ENCODE measurements around the gene HOXB5.
A peak's percentile ranks its signal among the peaks of the same experiment; 100 is the strongest.

HOXB5 gene

DNA sequence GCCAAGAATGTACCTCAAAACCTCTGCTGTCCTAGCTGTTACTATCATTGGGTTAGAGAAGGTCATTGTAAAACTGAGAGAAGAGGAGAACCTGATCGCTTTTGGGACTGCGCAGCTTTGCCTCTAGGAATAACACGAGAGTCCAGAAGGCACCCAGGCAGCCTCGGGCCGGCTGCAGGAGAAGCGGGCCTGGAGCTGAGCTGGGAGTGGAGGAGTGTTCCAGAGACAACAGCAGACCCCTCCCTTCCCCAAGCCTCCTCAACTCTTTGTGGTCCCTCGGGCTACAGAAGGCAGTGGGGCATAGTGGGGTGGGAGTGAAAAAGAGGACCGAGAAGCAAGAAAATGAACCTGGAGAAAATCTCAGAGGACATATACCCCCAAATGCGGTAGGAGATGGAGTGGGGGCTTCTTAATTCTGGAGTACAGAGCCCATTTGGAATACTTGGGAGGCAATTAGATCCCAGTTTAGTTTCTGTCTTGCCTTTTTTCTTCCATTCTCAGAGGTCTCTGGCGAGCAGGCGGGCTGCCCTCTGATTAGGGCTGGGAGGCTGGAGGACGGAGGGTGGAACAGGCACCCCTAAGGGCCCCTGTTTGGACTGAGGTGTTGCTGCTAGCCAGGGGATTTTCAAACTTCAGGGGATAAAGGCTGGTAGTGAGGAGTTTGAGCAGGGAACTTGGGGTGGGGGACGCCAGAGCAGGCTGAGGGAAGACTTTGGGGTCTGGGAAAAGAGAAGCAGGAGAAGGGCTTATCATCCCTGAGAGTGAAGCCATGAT is 35.3 kb downstream of the HOXB5 start:
- Histone ChIP-seq H4K91ac (ENCODE audit: low read depth, low read length) (no peak overlapping the region), H2BK12ac (ENCODE audit: low read length) (no peak overlapping the region), H3K4me2 (ENCODE audit: low read length) (no peak overlapping the region), H3K4ac (ENCODE audit: low read depth, low read length) (no peak overlapping the region), H3K4me3 (ENCODE audit: low read depth, low read length) (no peak overlapping the region), H3K79me2 (ENCODE audit: control insufficient read depth, insufficient read depth, low read length, poor library complexity) (peaks cover 8% of the 10 kb centered on the region), H3K36me3 (ENCODE audit: control insufficient read depth in 1 of 2, insufficient read depth in 2 of 2, low read length in 2 of 2) (peaks cover 0 to 2% of the 10 kb centered on the region in 2 experiments), H4K8ac (ENCODE audit: low read depth, low read length) (no peak overlapping the region), H3K14ac (ENCODE audit: low read length) (no peak overlapping the region), H2BK5ac (ENCODE audit: low read depth, low read length, poor library complexity) (no peak overlapping the region), H3K27ac (ENCODE audit: low read depth, low read length) (no peak overlapping the region), H2AFZ (ENCODE audit: insufficient read depth, low read length, poor library complexity) (no peak overlapping the region), H2AK5ac (ENCODE audit: low read length) (no peak overlapping the region), H3K9me3 (ENCODE audit: insufficient read depth, low read depth, low read length) (peaks cover 3% of the 10 kb centered on the region), H2BK120ac (ENCODE audit: insufficient read depth, low read length, poor library complexity) (no peak overlapping the region), H3K18ac (ENCODE audit: low read length) (no peak overlapping the region), H3K4me1 (ENCODE audit: control insufficient read depth in 1 of 2, insufficient read depth in 2 of 2, low read length in 2 of 2) (peaks cover 14 to 15% of the 10 kb centered on the region in 2 experiments), H4K12ac (ENCODE audit: low read depth, low read length) (no peak overlapping the region), H3K27me3 (ENCODE audit: insufficient read depth, low read length) (peaks cover 2% of the 10 kb centered on the region), H3K79me1 (ENCODE audit: low read length) (peaks cover 9% of the 10 kb centered on the region), H3K23ac (ENCODE audit: low read length) (no peak overlapping the region), H3K9ac (ENCODE audit: low read length) (no peak overlapping the region)
- WGBS (ENCODE audit: extremely low coverage, insufficient coverage, insufficient read length), result no CpG with 5 or more reads among the region's 13 CpGs
- no peak for DNase-seq

DNA sequence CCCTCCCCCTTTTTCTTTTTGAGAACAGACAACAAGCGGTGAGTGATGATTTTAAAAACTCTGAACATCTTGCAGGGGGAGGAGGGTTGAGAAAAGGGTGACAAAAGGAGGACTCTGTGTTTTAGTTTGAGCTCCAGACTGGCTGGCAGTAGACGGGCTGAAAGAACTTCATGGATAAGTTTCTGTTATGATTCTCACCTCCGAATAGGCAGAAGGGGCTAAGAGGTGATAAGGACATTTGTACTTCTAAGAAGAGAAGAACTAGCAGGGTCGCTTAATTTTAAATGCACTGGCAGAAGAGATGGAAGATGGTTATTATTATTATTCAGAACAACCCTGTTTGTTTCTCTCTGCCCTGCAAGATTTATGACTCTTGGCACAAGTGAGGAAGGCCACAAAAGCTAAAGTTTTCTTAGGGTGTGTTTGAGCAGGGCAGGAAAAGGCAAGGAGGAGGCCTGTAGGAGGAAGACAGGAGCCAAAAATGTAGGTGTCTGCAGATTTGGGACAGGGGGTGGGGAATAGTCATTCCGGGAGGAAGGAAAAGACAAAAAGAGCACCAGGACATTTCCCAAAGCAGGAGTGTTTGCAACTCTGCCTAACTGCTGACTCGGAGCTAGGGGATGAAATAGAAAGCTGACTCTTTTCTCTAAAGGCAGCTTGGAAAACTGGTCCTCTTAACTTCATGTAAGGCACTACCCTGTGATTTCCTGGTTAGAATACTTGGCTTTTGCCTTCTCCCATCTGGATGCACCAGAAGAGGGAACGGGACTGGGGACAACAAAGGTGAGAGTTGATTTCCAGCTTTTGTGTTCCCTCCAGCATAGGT is 36.8 kb downstream of the HOXB5 start:
- Histone ChIP-seq H3K18ac (ENCODE audit: low read length) (no peak overlapping the region), H3K79me2 (ENCODE audit: control insufficient read depth, insufficient read depth, low read length, poor library complexity) (peaks cover 8% of the 10 kb centered on the region), H2BK120ac (ENCODE audit: insufficient read depth, low read length, poor library complexity) (no peak overlapping the region), H2BK5ac (ENCODE audit: low read depth, low read length, poor library complexity) (no peak overlapping the region), H2BK12ac (ENCODE audit: low read length) (peak overlapping the region; percentile 54), H3K4me3 (ENCODE audit: low read depth, low read length) (no peak overlapping the region), H3K27ac (ENCODE audit: low read depth, low read length) (no peak overlapping the region), H3K23ac (ENCODE audit: low read length) (no peak overlapping the region), H3K9me3 (ENCODE audit: insufficient read depth, low read depth, low read length) (peaks cover 3% of the 10 kb centered on the region), H4K91ac (ENCODE audit: low read depth, low read length) (no peak overlapping the region), H3K9ac (ENCODE audit: low read length) (no peak overlapping the region), H3K4me2 (ENCODE audit: low read length) (no peak overlapping the region), H3K4ac (ENCODE audit: low read depth, low read length) (no peak overlapping the region), H3K36me3 (ENCODE audit: control insufficient read depth in 1 of 2, insufficient read depth in 2 of 2, low read length in 2 of 2) (peaks cover 2 to 4% of the 10 kb centered on the region in 2 experiments), H4K8ac (ENCODE audit: low read depth, low read length) (no peak overlapping the region), H2AK5ac (ENCODE audit: low read length) (no peak overlapping the region), H3K27me3 (ENCODE audit: insufficient read depth, low read length) (peaks cover 2% of the 10 kb centered on the region), H2AFZ (ENCODE audit: insufficient read depth, low read length, poor library complexity) (no peak overlapping the region), H3K4me1 (ENCODE audit: control insufficient read depth in 1 of 2, insufficient read depth in 2 of 2, low read length in 2 of 2) (peaks cover 15 to 19% of the 10 kb centered on the region in 2 experiments), H4K12ac (ENCODE audit: low read depth, low read length) (no peak overlapping the region), H3K79me1 (ENCODE audit: low read length) (peaks cover 11% of the 10 kb centered on the region), H3K14ac (ENCODE audit: low read length) (no peak overlapping the region)
- WGBS (ENCODE audit: extremely low coverage, insufficient coverage, insufficient read length), result no CpG with 5 or more reads among the region's 7 CpGs
- no peak for DNase-seq

DNA sequence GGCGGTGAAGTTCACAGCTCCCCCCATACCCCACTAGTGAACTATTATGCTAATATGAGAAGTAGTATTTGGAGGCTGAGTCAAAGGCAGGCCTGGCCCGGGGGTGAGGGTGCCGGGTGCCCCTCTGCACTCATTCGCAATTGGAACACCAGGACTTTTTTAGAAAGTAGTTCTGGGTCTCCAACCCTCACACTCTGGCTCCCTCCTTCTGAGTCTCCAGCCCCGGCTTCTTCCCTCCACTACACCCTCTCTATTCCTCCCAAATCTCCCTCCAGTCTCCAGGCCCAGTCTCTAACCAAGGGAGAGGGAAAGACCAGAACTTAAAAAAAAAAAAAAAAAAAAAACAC is 37.4 kb downstream of the HOXB5 start:
- H3K18ac ChIP-seq (ENCODE audit: low read length), result no peak overlapping the region
- no peak overlapping the region for H4K12ac ChIP-seq (ENCODE audit: low read depth, low read length)
- WGBS (ENCODE audit: extremely low coverage, insufficient coverage, insufficient read length), result no CpG with 5 or more reads among the region's 5 CpGs
- no peak overlapping the region for H4K8ac ChIP-seq (ENCODE audit: low read depth, low read length)
- H3K9me3 ChIP-seq (ENCODE audit: insufficient read depth, low read depth, low read length), result peaks cover 3% of the 10 kb centered on the region
- DNase-seq, result no peak
- H2BK5ac ChIP-seq (ENCODE audit: low read depth, low read length, poor library complexity), result no peak overlapping the region
- no peak overlapping the region for H3K4me3 ChIP-seq (ENCODE audit: low read depth, low read length)
- H3K23ac ChIP-seq (ENCODE audit: low read length), result no peak overlapping the region
- no peak overlapping the region for H3K4ac ChIP-seq (ENCODE audit: low read depth, low read length)
- H3K27ac ChIP-seq (ENCODE audit: low read depth, low read length), result no peak overlapping the region
- no peak overlapping the region for H2BK120ac ChIP-seq (ENCODE audit: insufficient read depth, low read length, poor library complexity)
- H2AFZ ChIP-seq (ENCODE audit: insufficient read depth, low read length, poor library complexity), result no peak overlapping the region
- H3K14ac ChIP-seq (ENCODE audit: low read length), result no peak overlapping the region
- H3K4me1 ChIP-seq (ENCODE audit: control insufficient read depth in 1 of 2, insufficient read depth in 2 of 2, low read length in 2 of 2), result peaks cover 15 to 19% of the 10 kb centered on the region in 2 experiments
- H3K27me3 ChIP-seq (ENCODE audit: insufficient read depth, low read length), result peaks cover 2% of the 10 kb centered on the region
- peaks cover 8% of the 10 kb centered on the region for H3K79me2 ChIP-seq (ENCODE audit: control insufficient read depth, insufficient read depth, low read length, poor library complexity)
- H3K79me1 ChIP-seq (ENCODE audit: low read length), result peaks cover 11% of the 10 kb centered on the region
- H3K4me2 ChIP-seq (ENCODE audit: low read length), result peak overlapping the region; percentile 88
- H3K9ac ChIP-seq (ENCODE audit: low read length), result no peak overlapping the region
- H2BK12ac ChIP-seq (ENCODE audit: low read length), result no peak overlapping the region
- peaks cover 2 to 4% of the 10 kb centered on the region in 2 experiments for H3K36me3 ChIP-seq (ENCODE audit: control insufficient read depth in 1 of 2, insufficient read depth in 2 of 2, low read length in 2 of 2)
- H4K91ac ChIP-seq (ENCODE audit: low read depth, low read length), result no peak overlapping the region
- no peak overlapping the region for H2AK5ac ChIP-seq (ENCODE audit: low read length)

DNA sequence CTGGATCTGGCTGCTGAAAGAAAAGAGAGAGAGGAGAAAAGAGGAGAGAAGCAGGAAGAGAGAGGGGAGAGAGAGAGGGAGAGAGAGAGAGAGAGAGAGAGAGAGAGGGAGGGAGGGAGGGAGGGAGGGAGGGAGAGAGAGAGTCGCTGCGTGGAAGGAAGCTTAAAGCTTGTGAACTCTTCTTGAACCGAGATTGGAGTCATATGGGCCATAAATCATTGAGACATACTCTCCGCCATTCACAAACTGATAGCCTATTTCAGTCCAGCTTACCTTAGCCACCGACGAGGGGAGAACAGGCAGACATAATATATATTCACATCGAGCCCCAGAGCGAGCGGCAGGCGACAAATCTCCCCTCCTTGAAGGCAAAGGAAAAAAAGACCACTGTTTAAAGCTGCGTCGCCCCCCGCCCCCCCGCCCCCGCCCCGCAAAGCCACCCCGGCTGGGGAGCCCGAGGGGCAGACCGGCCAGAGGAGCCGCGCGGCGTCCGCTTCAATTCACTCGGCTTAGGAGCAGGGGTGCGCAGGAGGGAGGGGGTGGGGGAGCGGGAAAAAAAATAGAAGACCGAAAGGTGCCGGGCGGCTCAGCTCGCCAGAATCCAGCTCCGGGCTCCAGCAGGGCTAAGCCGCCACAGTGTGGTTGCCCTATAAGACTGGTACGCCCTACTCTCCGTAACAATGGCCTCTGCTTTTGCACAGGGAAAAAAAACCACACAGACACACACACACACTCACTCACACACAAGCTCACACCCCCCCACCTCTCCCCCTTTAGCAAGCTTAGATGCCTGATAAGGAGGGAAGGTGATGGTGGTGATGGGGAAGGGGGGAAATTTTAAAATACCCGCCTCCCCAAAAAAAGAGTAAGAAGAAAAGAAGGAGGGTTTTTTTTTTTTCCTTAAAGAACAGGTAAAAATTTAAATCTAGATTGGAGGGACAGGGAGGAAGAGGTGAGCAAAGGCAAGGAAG is 38.0 kb downstream of the HOXB5 start:
- Histone ChIP-seq H3K27ac (ENCODE audit: low read depth, low read length) (peak overlapping the region; percentile 5), H3K18ac (ENCODE audit: low read length) (no peak overlapping the region), H3K14ac (ENCODE audit: low read length) (no peak overlapping the region), H3K4ac (ENCODE audit: low read depth, low read length) (no peak overlapping the region), H3K79me2 (ENCODE audit: control insufficient read depth, insufficient read depth, low read length, poor library complexity) (peaks cover 8% of the 10 kb centered on the region), H2BK12ac (ENCODE audit: low read length) (no peak overlapping the region), H2BK120ac (ENCODE audit: insufficient read depth, low read length, poor library complexity) (no peak overlapping the region), H3K79me1 (ENCODE audit: low read length) (peaks cover 14% of the 10 kb centered on the region), H3K23ac (ENCODE audit: low read length) (no peak overlapping the region), H3K9me3 (ENCODE audit: insufficient read depth, low read depth, low read length) (peaks cover 3% of the 10 kb centered on the region), H3K9ac (ENCODE audit: low read length) (no peak overlapping the region), H2AK5ac (ENCODE audit: low read length) (no peak overlapping the region), H2BK5ac (ENCODE audit: low read depth, low read length, poor library complexity) (no peak overlapping the region), H2AFZ (ENCODE audit: insufficient read depth, low read length, poor library complexity) (no peak overlapping the region), H3K4me3 (ENCODE audit: low read depth, low read length) (no peak overlapping the region), H3K4me2 (ENCODE audit: low read length) (peak overlapping the region; percentile 88), H4K12ac (ENCODE audit: low read depth, low read length) (no peak overlapping the region), H3K36me3 (ENCODE audit: control insufficient read depth in 1 of 2, insufficient read depth in 2 of 2, low read length in 2 of 2) (peaks cover 5 to 7% of the 10 kb centered on the region in 2 experiments), H4K8ac (ENCODE audit: low read depth, low read length) (no peak overlapping the region), H3K4me1 (ENCODE audit: control insufficient read depth in 1 of 2, insufficient read depth in 2 of 2, low read length in 2 of 2) (peaks cover 18 to 22% of the 10 kb centered on the region in 2 experiments), H4K91ac (ENCODE audit: low read depth, low read length) (peak overlapping the region; percentile 70), H3K27me3 (ENCODE audit: insufficient read depth, low read length) (peaks cover 2% of the 10 kb centered on the region)
- WGBS (ENCODE audit: extremely low coverage, insufficient coverage, insufficient read length), result no CpG with 5 or more reads among the region's 36 CpGs
- DNase-seq, result no peak

Data from trophoblast cell (in vitro differentiated cells and primary cell).